ENCODE data around the gene CAPNS1.
"Not testable (repeated sequence)": the region's sequence is repeated elsewhere in the genome, so short reads cannot be mapped to it uniquely, and the experiment has no call there.

DNA sequence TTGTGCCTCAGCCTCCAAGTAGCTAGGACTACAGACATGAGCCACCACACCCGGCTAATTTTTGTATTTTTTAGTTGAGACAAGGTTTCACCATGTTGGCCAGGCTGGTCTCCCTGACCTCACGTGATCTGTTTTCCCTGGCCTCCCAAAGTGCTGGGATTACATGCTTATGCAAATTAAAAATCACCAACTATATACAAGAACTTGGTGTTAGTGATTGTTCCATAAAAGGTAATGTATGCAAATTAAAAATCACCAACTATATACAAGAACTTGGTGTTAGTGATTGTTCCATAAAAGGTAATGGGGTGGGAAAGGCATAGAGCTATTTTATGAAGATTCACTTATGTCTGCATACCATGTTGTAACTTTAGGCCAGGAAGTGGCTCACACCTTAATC lies 39.2 kb downstream of the CAPNS1 start:
- TF ChIP-seq POLR2A (IDR thresholded peaks at IDR 0.05) = not testable (repeated sequence)
- TF ChIP-seq, protein P1, sequence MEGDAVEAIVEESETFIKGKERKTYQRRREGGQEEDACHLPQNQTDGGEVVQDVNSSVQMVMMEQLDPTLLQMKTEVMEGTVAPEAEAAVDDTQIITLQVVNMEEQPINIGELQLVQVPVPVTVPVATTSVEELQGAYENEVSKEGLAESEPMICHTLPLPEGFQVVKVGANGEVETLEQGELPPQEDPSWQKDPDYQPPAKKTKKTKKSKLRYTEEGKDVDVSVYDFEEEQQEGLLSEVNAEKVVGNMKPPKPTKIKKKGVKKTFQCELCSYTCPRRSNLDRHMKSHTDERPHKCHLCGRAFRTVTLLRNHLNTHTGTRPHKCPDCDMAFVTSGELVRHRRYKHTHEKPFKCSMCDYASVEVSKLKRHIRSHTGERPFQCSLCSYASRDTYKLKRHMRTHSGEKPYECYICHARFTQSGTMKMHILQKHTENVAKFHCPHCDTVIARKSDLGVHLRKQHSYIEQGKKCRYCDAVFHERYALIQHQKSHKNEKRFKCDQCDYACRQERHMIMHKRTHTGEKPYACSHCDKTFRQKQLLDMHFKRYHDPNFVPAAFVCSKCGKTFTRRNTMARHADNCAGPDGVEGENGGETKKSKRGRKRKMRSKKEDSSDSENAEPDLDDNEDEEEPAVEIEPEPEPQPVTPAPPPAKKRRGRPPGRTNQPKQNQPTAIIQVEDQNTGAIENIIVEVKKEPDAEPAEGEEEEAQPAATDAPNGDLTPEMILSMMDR (IDR thresholded peaks at IDR 0.05) = not testable (repeated sequence)
